ENCODE results near the gene IZUMO4. TPM values are rescaled to one million over a fixed set of nuclear protein-coding genes. Genes with fewer than 3 reads are reported as not detected.

IZUMO4 gene
- total RNA-seq, 2 experiments from 2014 or later, result 15.2 to 16.6 TPM

- DNase-seq (no peak), ATAC-seq (no peak)
- Mint-ChIP-seq H3K4me3 (no peak overlapping the region), H3K9me3 (ENCODE audit: low read depth) (no peaks in the 10 kb centered on the region), H3K36me3 (ENCODE audit: low read depth) (peaks cover 55% of the 10 kb centered on the region), H3K27ac (peak overlapping the region; percentile 76), H3K27me3 (no peaks in the 10 kb centered on the region), H3K4me1 (peaks cover 21% of the 10 kb centered on the region)
- CTCF ChIA-PET, result no interaction called here
- intact Hi-C loops (cut with DNase I, micrococcal nuclease), result no loop called here
- POLR2A ChIA-PET, result no interaction called here
Observed at GRCh38 chr19:2072757-2073551, 23.8 kb upstream of the IZUMO4 start.

GRCh38 chr19:2076526-2076944 is 20.2 kb upstream of the IZUMO4 start:
- intact Hi-C loops (cut with DNase I, micrococcal nuclease), result no loop called here
- no peak for ATAC-seq
- H3K4me1 Mint-ChIP-seq, result peaks cover 40% of the 10 kb centered on the region
- H3K9me3 Mint-ChIP-seq (ENCODE audit: low read depth), result no peaks in the 10 kb centered on the region
- CTCF ChIA-PET, result interaction anchor here (0.9 kb wide), 1 partner anchor 58 kb away, joined by 3 read pairs; no protein-coding TSS in a partner anchor
- no peak overlapping the region for H3K27ac Mint-ChIP-seq
- DNase-seq, result no peak
- no peak overlapping the region for H3K4me3 Mint-ChIP-seq
- no peaks in the 10 kb centered on the region for H3K27me3 Mint-ChIP-seq
- POLR2A ChIA-PET, result interaction anchor here (0.6 kb wide), 2 partner anchors 139 to 190 kb away, joined by 5 read pairs; no protein-coding TSS in a partner anchor
- peaks cover 77% of the 10 kb centered on the region for H3K36me3 Mint-ChIP-seq (ENCODE audit: low read depth)

- no peak overlapping the region for H3K4me3 Mint-ChIP-seq
- H3K27ac Mint-ChIP-seq, result no peak overlapping the region
- ATAC-seq, result no peak
- intact Hi-C loops (cut with DNase I, micrococcal nuclease), result no loop called here
- ChIA-PET CTCF (interaction anchor here (0.5 kb wide), 1 partner anchor 252 kb away, joined by 5 read pairs; no protein-coding TSS in a partner anchor), POLR2A (no interaction called here)
- peaks cover 77% of the 10 kb centered on the region for H3K36me3 Mint-ChIP-seq (ENCODE audit: low read depth)
- peaks cover 42% of the 10 kb centered on the region for H3K4me1 Mint-ChIP-seq
- H3K27me3 Mint-ChIP-seq, result no peaks in the 10 kb centered on the region
- no peaks in the 10 kb centered on the region for H3K9me3 Mint-ChIP-seq (ENCODE audit: low read depth)
- DNase-seq, result no peak
Observed at GRCh38 chr19:2077398-2077797, 19.3 kb upstream of the IZUMO4 start.

GRCh38 chr19:2077833-2078619 is 18.7 kb upstream of the IZUMO4 start:
- CTCF ChIA-PET, result interaction anchor here (0.5 kb wide), 1 partner anchor 253 kb away, joined by 5 read pairs; no protein-coding TSS in a partner anchor
- ATAC-seq (no peak), DNase-seq (no peak)
- no peaks in the 10 kb centered on the region for H3K27me3 Mint-ChIP-seq
- peaks cover 78% of the 10 kb centered on the region for H3K36me3 Mint-ChIP-seq (ENCODE audit: low read depth)
- no peaks in the 10 kb centered on the region for H3K9me3 Mint-ChIP-seq (ENCODE audit: low read depth)
- H3K4me1 Mint-ChIP-seq, result peaks cover 40% of the 10 kb centered on the region
- no peak overlapping the region for H3K27ac Mint-ChIP-seq
- H3K4me3 Mint-ChIP-seq, result no peak overlapping the region
- POLR2A ChIA-PET, result no interaction called here
- intact Hi-C loops (cut with DNase I, micrococcal nuclease), result no loop called here

- Mint-ChIP-seq H3K4me1 (peaks cover 37% of the 10 kb centered on the region), H3K9me3 (ENCODE audit: low read depth) (no peaks in the 10 kb centered on the region), H3K4me3 (peak overlapping the region; percentile 96), H3K27ac (peak overlapping the region; percentile 99), H3K27me3 (no peaks in the 10 kb centered on the region), H3K36me3 (ENCODE audit: low read depth) (peaks cover 83% of the 10 kb centered on the region)
- ATAC-seq (no peak), DNase-seq (no peak)
- ChIA-PET CTCF (no interaction called here), POLR2A (no interaction called here)
- intact Hi-C loops (cut with DNase I, micrococcal nuclease), result no loop called here
Observed at GRCh38 chr19:2079076-2079864, 17.4 kb upstream of the IZUMO4 start.

GRCh38 chr19:2079865-2080301 is 16.8 kb upstream of the IZUMO4 start:
- no peaks in the 10 kb centered on the region for H3K9me3 Mint-ChIP-seq (ENCODE audit: low read depth)
- DNase-seq (no peak), ATAC-seq (no peak)
- H3K27ac Mint-ChIP-seq, result peak overlapping the region; percentile 99
- H3K4me1 Mint-ChIP-seq, result peaks cover 36% of the 10 kb centered on the region
- intact Hi-C loops (cut with DNase I, micrococcal nuclease), result loop anchor here (5.0 kb wide), 1 partner anchor 63 kb away; the partner anchor contains the start of gene BTBD2 (in 2 of the 2)
- peak overlapping the region; percentile 96 for H3K4me3 Mint-ChIP-seq
- peaks cover 84% of the 10 kb centered on the region for H3K36me3 Mint-ChIP-seq (ENCODE audit: low read depth)
- ChIA-PET POLR2A (no interaction called here), CTCF (interaction anchor here (1.3 kb wide), 1 partner anchor 10 kb away, joined by 3 read pairs; no protein-coding TSS in a partner anchor)
- no peaks in the 10 kb centered on the region for H3K27me3 Mint-ChIP-seq

GRCh38 chr19:2080336-2080988 is 16.3 kb upstream of the IZUMO4 start:
- POLR2A ChIA-PET, result no interaction called here
- H3K27me3 Mint-ChIP-seq, result no peaks in the 10 kb centered on the region
- H3K4me1 Mint-ChIP-seq, result peaks cover 38% of the 10 kb centered on the region
- DNase-seq (no peak), ATAC-seq (no peak)
- intact Hi-C loops (cut with DNase I, micrococcal nuclease), result loop anchor here (5.0 kb wide), 1 partner anchor 63 kb away; the partner anchor contains the start of gene BTBD2 (in 2 of the 2)
- peaks cover 87% of the 10 kb centered on the region for H3K36me3 Mint-ChIP-seq (ENCODE audit: low read depth)
- peak overlapping the region; percentile 96 for H3K4me3 Mint-ChIP-seq
- peak overlapping the region; percentile 99 for H3K27ac Mint-ChIP-seq
- CTCF ChIA-PET, result interaction anchor here (0.6 to 1.3 kb wide), 3 partner anchors 11 to 531 kb away, joined by 3 to 4 read pairs (median 3); no protein-coding TSS in a partner anchor
- H3K9me3 Mint-ChIP-seq (ENCODE audit: low read depth), result no peaks in the 10 kb centered on the region

GRCh38 chr19:2081873-2082810 is 14.6 kb upstream of the IZUMO4 start:
- Mint-ChIP-seq H3K9me3 (ENCODE audit: low read depth) (no peaks in the 10 kb centered on the region), H3K4me1 (peaks cover 43% of the 10 kb centered on the region), H3K4me3 (peak overlapping the region; percentile 96), H3K27ac (peak overlapping the region; percentile 99), H3K27me3 (no peaks in the 10 kb centered on the region), H3K36me3 (ENCODE audit: low read depth) (peaks cover 75% of the 10 kb centered on the region)
- peak; percentile 72 for DNase-seq
- CTCF ChIA-PET, result interaction anchor here (0.5 to 1.2 kb wide), 5 partner anchors 12 to 76 kb away, joined by 3 to 5 read pairs (median 4); no protein-coding TSS in a partner anchor
- intact Hi-C loops (cut with DNase I, micrococcal nuclease), result loop anchor here (2.0 to 5.0 kb wide), 2 partner anchors 15 to 65 kb away; partner anchors contain the start of genes BTBD2 (in 2 of the 2), IZUMO4 (in 1 of the 2) and MOB3A (in 1 of the 2)
- POLR2A ChIA-PET, result interaction anchor here (0.6 kb wide), 2 partner anchors 25 to 47 kb away, joined by 3 to 4 read pairs; no protein-coding TSS in a partner anchor
- peak; percentile 30 for ATAC-seq

- Mint-ChIP-seq H3K27ac (peak overlapping the region; percentile 99), H3K4me1 (peaks cover 55% of the 10 kb centered on the region), H3K9me3 (ENCODE audit: low read depth) (no peaks in the 10 kb centered on the region), H3K27me3 (no peaks in the 10 kb centered on the region), H3K36me3 (ENCODE audit: low read depth) (peaks cover 68% of the 10 kb centered on the region), H3K4me3 (peak overlapping the region; percentile 96)
- intact Hi-C loops (cut with DNase I, micrococcal nuclease), result loop anchor here (2.0 to 5.0 kb wide), 2 partner anchors 13 to 66 kb away; partner anchors contain the start of genes BTBD2 (in 2 of the 2), IZUMO4 (in 1 of the 2) and MOB3A (in 1 of the 2)
- peak; percentile 83 for DNase-seq
- ChIA-PET CTCF (interaction anchor here (0.6 to 1.2 kb wide), 5 partner anchors 13 to 477 kb away, joined by 3 to 5 read pairs (median 4); no protein-coding TSS in a partner anchor), POLR2A (interaction anchor here (0.6 to 1.1 kb wide), 3 partner anchors 11 to 186 kb away, joined by 4 to 5 read pairs (median 4); no protein-coding TSS in a partner anchor)
- peak; percentile 21 for ATAC-seq
Observed at GRCh38 chr19:2083174-2083854, 13.4 kb upstream of the IZUMO4 start.

Measured in activated CD4-positive, alpha-beta T cell treated with anti-CD3 and anti-CD28 coated beads for 36 hours (primary cell).